ENCODE data around the gene CCDC92B. TPM values are rescaled to one million over a fixed set of nuclear protein-coding genes. Genes with fewer than 3 reads are reported as not detected.

The CCDC92B gene
- total RNA-seq, 1 donor from 2014 or later, result not detected

DNA sequence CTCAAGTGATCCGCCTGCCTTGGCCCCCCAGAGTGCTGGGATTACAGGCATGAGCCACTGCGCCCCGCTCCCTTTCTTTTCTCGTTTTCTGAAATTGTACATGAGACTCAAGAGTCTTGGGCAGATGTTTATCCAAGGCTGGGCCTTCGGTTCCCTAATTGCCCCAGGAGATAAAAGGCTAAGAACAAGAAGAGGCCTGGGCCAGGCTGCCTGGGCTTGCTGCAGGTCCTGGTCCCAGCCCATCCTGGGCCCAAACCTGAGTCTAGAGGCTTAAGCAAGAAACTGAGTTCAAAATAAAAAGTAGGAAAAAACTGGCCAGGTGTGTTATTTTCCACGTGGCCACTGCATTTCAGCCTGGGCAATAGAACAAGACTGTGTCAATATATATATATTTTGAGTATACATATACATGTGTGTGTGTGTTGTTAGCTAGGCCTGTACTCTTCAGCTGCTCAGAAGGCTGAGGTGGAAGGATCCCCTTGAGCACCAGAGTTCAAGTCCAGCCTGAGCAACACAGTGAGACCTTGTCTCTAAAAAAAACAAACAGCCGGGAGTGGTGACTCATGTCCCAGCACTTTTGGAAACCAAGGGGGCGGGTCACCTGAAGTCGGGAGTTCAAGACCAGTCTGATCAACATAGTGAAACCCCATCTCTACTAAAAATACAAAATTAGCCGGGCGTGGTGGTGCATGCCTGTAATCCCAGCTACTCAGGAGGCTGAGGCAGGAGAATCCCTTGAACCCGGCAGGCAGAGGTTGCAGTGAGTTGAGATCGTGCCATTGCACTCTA is 31.1 kb downstream of the CCDC92B start:
- DNase-seq, result no peak

DNA sequence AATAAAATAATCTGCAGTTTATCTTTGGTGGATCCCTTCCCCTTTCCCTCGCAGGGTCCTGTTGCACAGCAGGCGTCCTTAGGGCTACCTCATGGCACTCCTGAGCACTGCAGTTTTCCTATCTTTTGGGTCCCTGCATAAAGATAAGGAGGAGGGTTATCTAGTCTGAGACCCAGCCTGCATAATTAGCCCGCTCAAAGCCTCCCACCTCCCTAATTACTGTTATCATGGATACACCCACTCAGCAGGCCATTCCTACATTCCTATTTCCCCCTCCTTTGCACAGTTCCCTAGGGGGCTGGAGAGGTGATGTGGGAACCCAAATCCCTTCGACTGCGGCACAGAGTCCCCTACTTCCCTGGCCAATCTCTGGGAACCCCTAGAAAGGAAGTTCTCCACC is 32.8 kb downstream of the CCDC92B start:
- DNase-seq, result no peak

GRCh38 chr17:2713881-2714280 is 35.6 kb downstream of the CCDC92B start:
- no peak for DNase-seq

DNA sequence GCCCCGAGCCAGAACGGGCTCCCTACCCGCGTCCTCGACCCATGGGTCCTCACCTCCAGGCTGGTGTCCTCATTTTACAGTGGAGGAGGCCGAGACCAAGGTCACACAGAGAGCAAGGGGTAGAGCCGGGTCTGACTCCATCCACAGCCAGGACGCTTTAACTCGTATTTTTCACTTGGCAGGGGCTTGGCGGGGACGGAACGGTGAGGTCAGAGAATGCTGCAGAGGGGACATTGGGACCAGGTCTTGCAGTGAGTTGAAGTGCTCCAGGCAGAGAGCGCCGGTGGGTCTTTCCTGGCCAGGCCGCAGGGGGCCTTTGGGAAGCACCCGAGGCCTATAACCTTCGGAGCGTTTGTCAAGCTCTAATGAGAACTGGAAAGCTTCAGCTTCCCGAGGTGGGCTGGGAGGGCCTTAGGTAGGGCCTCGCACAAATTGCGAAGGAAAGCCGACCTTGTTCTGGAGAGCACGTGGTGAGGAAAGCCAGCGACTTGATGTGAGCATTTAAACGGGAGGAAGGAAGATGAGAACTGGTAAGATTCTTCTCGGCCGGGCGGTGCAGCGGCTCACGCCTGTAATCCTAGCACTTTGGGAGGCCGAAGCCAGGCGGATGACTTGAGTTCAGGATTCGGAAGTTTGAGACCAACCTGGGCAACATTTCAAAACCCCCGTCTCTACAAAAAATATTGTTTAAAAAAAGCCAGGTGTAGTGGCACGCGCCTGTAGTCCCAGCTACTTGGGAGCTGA is 37.0 kb downstream of the CCDC92B start:
- no peak for DNase-seq

DNA sequence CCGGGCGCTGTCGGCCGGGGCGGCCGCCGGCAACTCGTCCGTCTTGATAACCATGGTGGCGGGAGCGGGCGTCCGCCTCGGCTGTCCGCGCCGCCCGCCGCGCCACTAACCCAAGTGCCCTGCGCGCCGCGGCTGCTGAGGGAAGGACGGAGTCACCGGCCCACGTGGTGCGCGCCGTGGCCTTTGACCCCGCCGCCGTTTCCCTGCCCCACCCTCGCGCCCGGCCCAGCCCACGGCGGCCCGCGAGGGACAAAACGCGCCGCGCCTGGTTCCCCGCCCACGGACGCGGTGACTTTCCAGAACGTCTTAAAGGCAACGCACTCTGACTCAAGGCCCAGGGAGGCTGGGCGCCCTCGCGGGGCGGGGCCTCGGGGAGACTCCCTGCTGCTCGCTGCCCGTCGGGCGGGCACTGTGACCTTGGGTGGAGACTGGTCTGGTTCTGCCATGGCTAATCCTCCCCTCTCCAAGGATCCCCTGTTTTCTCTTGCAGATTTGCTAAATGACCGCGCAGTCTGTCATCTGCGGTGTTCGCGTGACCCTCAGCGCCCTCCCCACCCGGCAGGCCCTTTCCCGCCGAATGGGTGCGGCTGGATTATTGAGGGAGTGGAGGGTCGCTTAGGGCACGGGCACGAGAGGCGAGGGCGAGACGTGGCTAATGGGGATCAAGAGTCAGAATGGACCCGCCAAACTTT is 37.7 kb downstream of the CCDC92B start, which contains the start of gene CLUH:
CLUH (minus strand) TSS at position 157 of the 692 bp plus-strand sequence; CDS start at position 54, 103 bp downstream.
- peak; percentile 99 for DNase-seq

DNA sequence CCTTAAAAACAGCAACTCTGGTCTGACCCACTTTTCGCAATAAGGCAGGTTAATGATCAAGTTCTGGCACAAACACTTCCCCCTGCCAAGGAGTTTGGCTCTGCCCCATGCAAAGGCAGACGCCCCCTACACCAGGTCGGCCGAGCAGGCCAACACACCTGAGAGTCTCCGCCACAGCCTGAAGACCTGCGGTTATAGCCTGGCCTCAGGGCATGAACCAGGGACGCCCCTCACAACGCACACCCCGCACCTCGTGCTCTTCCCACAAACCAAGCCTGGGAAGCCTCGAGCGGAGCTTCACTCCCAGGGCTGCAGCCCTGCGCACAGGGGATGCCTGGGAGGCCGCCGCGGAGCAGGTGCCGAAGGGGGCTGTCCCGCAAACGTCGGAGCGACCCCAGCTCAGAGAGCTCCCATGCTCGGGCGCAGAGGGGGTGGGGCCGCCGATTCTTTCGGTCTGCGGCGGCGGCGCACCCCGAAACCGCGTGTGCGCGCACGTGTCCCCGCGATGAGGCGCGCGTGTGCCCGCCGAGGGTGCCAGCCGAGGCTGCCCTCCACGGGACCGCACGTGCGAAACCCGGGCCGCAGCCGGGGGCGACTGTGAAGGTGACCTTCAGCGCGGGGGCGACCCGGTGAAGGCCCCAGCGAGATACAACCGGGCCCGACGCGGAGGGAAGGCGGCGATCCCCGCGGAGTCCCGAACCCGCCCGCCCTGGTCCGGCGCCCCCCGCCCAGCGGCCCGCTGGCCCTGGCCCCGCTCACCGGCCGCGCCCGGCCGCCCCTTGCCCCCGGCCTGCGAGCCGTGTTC is 38.4 kb downstream of the CCDC92B start:
- peak; percentile 31 for DNase-seq

DNA sequence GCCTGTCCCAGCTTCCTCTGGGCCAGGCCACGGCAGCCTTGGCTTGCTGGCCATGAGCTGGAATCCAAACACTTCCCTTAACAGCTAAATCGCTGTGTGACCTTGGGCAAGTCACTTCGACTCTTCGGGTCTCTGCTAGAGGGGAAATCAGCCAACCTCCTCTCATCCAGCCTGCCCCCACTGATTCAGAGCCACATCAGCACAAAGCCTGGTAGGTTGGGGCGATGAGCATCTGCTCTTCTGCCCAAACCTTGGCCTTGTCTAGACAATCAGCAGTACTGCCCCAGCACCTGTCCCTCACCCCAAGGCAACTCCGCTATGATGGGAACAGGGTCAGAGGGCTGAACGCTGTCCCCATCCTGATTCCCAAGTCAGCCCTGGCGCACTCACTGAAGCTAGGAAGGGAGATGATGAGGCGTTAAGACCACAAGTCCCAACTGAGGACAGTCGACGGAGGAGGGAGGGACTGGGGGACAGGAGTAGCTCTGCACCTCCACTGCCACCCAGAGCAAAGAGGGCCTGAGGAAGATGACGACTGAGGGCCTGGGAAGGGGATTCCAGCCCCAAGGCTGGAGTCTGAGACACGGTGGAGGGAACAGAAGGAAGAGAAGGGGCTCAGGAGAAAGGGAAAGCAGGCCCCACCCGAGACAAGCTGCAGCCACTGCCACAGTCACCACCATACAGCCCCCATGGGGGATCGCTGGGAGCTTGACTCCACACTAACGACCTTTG is 39.2 kb downstream of the CCDC92B start:
- DNase-seq, result no peak

DNA sequence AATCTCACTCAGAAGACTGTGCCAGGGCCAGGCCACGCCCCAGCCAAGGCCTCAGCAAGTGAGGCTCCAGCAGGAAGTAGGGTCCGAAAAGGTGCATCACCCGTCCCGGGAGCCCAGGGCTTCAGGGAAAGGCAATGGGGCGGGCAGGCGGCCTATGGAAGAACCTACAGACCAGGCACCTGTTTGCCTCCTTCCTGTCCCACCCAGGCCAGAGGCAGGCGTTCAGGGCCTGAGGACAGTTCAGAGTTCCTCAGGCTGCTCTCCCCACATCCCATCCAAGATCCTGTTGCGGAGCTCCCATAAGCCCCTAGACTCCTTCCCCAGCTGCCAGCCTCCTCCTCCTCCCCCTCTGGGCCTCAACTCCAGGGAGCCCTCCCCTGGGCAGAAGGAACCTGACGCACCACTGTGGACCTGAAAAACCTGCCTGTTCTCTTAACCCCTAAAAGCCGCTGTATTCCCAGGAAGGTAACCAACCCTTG is 40.2 kb downstream of the CCDC92B start:
- DNase-seq, result no peak

DNA sequence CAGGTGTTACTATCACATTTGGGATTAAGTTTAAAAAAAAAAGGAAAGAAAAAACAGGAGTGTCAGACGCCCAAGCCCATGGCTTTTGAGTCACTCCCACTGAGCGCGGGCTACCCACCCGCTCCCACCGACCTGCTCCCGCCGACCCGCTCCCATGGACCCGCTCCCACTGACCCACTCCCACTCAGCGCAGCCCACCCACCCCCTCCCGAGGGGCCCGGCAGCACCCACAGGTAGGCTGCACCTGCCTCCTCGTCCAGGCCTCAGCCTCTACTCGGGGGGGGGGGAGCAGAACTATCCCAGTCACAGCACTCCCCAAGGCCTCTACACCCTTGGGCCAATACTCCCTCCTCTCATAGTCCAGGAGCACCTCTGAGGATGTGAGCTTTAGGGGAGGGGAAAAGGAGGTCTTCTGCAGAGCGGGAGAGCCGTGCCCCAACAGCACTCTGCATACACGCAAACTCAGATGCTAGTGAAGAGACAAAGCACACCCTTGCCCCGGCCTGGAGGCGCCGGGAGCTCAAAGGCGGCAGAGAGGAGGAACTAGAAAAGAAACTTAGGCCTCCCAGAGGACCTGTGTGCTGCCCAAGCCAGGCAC is 40.8 kb downstream of the CCDC92B start:
- no peak for DNase-seq

- DNase-seq, result no peak
Measured at GRCh38 chr17:2707721-2708584, 41.5 kb downstream of the CCDC92B start.

DNA sequence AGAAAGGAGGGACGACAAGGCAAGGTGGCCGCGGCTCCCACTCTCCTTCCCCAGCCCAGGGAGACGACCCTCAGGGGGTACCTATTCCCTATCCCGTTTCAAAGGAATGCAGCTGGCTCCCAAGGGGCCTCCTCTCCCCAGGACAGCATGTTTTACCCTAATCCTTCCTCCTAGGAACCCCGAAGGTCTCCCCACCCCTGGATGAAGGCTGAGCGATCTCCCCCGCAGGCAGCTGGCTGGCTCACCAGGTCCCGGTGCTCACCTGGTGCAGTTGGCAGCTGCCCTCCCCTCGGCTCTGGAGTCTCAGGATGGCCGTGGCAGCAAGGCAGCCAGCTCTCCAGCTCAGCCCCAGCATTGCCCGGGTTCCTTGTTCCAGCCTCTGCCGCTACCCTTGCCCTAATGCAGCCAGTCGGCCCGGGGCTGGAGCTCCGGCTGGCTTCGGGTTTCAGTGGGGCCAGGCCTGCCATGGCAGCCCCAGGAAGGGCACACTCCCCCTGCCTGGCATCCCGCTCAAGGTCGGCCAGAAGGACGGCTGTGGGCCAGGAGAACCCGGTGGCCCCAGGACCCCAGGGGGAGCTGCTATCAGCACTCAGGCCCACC is 42.4 kb downstream of the CCDC92B start:
- DNase-seq, result no peak

GRCh38 chr17:2705888-2706795 is 43.3 kb downstream of the CCDC92B start:
- no peak for DNase-seq

DNA sequence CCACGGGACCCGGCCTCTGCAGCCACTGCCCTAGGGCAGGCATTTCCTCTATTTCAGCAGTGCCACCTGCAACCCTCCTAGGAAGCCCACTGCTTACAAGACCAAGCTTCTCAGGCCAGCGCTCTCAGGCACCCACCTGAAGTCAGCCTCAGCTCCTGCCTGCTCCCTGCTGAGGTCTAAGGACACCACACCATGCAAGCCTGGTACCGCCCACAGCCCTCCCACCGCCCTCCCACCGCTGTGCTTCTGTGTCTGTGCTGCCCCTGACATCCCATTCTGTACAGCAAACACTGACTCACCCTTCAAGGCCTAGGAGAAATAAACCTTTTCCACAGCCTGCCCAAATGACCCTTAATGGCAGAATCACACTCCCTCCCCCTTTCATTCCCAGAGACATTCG is 44.2 kb downstream of the CCDC92B start:
- peak; percentile 44 for DNase-seq

- DNase-seq, result no peak
Measured at GRCh38 chr17:2704890-2705248, 44.6 kb downstream of the CCDC92B start.

DNA sequence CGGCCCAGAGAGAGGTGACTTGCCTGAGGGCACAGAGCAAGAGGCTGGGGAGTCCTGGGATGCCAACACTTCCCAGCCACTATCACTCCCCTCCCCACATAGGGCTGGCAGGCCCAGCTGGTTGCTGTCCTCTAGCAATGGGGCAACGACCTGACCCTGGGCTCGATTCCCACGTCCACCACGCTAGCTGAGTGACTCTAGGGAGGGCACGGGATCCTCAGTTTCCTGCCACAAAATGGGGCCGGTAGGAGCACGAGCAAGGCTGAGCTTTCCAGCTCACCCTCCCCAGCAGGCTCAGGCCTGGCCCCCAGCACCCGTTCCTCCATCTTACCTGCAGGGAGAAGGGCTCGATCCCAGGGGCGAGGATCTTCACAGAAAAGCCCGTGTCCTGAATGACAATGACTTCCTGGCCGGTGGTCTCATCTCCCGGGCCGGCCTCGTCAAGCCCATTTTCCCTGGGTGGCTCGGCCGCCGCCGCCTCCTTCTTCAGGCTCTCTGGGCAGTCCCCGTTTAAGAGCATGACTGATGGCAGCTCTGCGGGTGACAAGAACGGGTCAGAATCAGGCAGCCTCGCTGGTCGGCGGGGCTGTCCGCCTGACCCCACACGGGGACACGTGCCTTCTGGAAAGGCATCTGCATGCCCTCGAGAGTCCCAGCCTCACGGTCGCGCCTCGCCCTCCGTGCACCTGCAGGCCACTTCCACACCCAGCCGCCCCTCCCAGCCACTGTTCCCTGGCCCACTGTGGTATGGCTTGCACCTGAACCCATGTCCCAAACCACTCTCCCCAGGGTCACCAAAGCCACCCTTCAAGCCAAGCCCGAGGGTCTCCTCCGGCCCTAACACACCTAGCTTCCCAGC is 45.2 kb downstream of the CCDC92B start:
- no peak for DNase-seq

GRCh38 chr17:2703606-2704005 is 45.8 kb downstream of the CCDC92B start:
- DNase-seq, result no peak

DNA sequence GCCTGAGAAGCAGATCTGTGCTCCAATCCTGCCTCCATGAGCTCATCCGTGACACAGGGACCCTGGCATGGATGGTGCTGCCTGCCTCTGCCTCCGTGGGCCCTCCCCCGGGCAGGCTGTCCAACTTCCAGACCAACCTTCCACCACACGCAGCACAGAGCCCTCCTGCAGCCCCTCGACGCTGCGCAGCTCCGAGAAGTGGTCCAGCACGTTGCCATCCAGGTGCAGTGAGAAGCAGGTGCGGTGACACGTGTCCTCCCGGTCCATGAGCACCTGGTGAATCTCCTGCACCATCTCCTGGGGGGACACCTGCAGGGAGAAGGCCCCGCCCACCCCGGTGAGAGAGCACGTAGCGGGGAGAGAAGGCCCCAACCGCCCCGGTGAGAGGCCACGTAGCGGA is 46.3 kb downstream of the CCDC92B start:
- no peak for DNase-seq

All from dermis blood vessel endothelial cell (primary cell).